Gastrocnemius medialis (tissue), 4 donors: Measurements from ENCODE around the gene ELAVL2.

Experiments
- CTCF ChIP-seq, 5 experiments: fragments of 450-650 bp in 3 of 5; fragments of 200-600 bp in 2 of 5; sonication (generic) in 2 of 5; IDR thresholded peaks in 4 of 5; conservative IDR thresholded peaks in 1 of 5; 1 replicate in 4 of 5; 2 replicates in 1 of 5; pipeline ENCODE4 v1.5.1; 2016 to 2019; ENCODE audit warnings: antibody characterized with exemption in 5 of 5, mild to moderate bottlenecking in 3 of 5, moderate library complexity in 3 of 5
- POLR2A ChIP-seq, 2 donors: fragments of 450-650 bp; IDR thresholded peaks; one replicate each; pipeline ENCODE4 v1.6.1; 2017; ENCODE audit warnings: antibody characterized with exemption in 2 of 2, mild to moderate bottlenecking in 2 of 2, moderate library complexity in 2 of 2

GRCh38 chr9:23814243-23814642 lies 11.8 kb downstream of the ELAVL2 start:
- TF ChIP-seq POLR2A (IDR thresholded peaks at IDR 0.05) (no peak), CTCF (IDR thresholded peaks at IDR 0.05 in 4 of 5, conservative IDR thresholded peaks at IDR 0.05 in 1 of 5) (no peak)
